ENCODE measurements around the gene CABP4. TPM values are rescaled to one million over a fixed set of nuclear protein-coding genes. Genes with fewer than 3 reads are reported as not detected.

Gene CABP4
- total RNA-seq, 1 experiment from 2014 or later = not detected

DNA sequence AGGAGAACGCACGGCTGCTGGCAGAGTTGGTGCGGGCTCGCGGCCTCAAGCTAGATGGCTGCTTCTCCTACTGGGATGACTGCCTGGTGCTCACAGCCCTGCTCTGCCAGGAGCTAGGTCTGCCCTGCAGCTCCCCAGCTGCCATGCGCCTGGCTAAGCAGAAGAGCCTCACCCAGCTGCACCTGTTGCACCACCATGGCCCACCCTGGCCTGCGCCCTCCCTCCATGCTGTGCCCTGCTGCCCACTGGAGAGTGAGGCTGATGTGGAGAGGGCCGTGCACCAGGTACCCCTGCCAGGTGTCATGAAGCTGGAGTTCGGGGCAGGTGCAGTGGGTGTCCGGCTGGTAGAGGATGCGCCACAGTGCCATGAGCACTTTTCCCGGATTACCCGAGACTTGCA is 31.7 kb upstream of the CABP4 start:
- DNase-seq (ENCODE audit: low read depth, low spot score) (no peak), ATAC-seq (no peak)
- Histone ChIP-seq H3K27me3 (ENCODE audit: insufficient read depth, low read length) (no peaks in the 10 kb centered on the region), H3K27ac (ENCODE audit: low read depth, low read length) (no peak overlapping the region), H3K9me2 (ENCODE audit: insufficient read depth) (no peaks in the 10 kb centered on the region), H3K4me1 (ENCODE audit: control insufficient read depth in 1 of 2, insufficient read depth in 2 of 2, low read length in 2 of 2) (peaks cover 11 to 29% of the 10 kb centered on the region in 2 experiments; a peak in 3 of 4 replicates), H2AFZ (ENCODE audit: low read depth, low read length, poor library complexity, severe bottlenecking) (no peak overlapping the region), H3K9ac (ENCODE audit: low read length) (no peak overlapping the region), H3K36me3 (ENCODE audit: control insufficient read depth in 1 of 2, insufficient read depth in 2 of 2, low read length in 2 of 2) (no peaks in the 10 kb centered on the region), H3K4me3 (replicated peaks in 1 of 2; ENCODE audit: low read depth in 1 of 2, low read length in 2 of 2) (no peak overlapping the region), H4K20me1 (ENCODE audit: insufficient read depth) (no peaks in the 10 kb centered on the region), H3K79me2 (ENCODE audit: insufficient read depth, low read length) (peaks cover 2% of the 10 kb centered on the region), H3K9me3 (ENCODE audit: control insufficient read depth in 1 of 2, insufficient read depth in 1 of 2, low read depth in 1 of 2, low read length in 2 of 2) (no peaks in the 10 kb centered on the region), H3K4me2 (ENCODE audit: low read length) (no peak overlapping the region)
- TF ChIP-seq FOSL1 (IDR thresholded peaks at IDR 0.05; ENCODE audit: low read depth) = no peak
- TF ChIP-seq SRF (IDR thresholded peaks at IDR 0.05; ENCODE audit: low read depth) = no peak
- TF ChIP-seq EGR1 (IDR thresholded peaks at IDR 0.05; ENCODE audit: low read depth) = no peak
- TF ChIP-seq CEBPB (IDR thresholded peaks at IDR 0.05; ENCODE audit: low read depth) = no peak
- TF ChIP-seq ATF3 (IDR thresholded peaks at IDR 0.05) = no peak
- TF ChIP-seq SIN3A (IDR thresholded peaks at IDR 0.05; ENCODE audit: low read depth) = no peak
- TF ChIP-seq, protein P1, sequence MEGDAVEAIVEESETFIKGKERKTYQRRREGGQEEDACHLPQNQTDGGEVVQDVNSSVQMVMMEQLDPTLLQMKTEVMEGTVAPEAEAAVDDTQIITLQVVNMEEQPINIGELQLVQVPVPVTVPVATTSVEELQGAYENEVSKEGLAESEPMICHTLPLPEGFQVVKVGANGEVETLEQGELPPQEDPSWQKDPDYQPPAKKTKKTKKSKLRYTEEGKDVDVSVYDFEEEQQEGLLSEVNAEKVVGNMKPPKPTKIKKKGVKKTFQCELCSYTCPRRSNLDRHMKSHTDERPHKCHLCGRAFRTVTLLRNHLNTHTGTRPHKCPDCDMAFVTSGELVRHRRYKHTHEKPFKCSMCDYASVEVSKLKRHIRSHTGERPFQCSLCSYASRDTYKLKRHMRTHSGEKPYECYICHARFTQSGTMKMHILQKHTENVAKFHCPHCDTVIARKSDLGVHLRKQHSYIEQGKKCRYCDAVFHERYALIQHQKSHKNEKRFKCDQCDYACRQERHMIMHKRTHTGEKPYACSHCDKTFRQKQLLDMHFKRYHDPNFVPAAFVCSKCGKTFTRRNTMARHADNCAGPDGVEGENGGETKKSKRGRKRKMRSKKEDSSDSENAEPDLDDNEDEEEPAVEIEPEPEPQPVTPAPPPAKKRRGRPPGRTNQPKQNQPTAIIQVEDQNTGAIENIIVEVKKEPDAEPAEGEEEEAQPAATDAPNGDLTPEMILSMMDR (IDR thresholded peaks at IDR 0.05 in 2 of 3, conservative IDR thresholded peaks at IDR 0.05 in 1 of 3; ENCODE audit: borderline replicate concordance in 1 of 3, insufficient read depth in 1 of 3, low read depth in 2 of 3, low read length in 2 of 3) = no peak
- TF ChIP-seq, protein P2, sequence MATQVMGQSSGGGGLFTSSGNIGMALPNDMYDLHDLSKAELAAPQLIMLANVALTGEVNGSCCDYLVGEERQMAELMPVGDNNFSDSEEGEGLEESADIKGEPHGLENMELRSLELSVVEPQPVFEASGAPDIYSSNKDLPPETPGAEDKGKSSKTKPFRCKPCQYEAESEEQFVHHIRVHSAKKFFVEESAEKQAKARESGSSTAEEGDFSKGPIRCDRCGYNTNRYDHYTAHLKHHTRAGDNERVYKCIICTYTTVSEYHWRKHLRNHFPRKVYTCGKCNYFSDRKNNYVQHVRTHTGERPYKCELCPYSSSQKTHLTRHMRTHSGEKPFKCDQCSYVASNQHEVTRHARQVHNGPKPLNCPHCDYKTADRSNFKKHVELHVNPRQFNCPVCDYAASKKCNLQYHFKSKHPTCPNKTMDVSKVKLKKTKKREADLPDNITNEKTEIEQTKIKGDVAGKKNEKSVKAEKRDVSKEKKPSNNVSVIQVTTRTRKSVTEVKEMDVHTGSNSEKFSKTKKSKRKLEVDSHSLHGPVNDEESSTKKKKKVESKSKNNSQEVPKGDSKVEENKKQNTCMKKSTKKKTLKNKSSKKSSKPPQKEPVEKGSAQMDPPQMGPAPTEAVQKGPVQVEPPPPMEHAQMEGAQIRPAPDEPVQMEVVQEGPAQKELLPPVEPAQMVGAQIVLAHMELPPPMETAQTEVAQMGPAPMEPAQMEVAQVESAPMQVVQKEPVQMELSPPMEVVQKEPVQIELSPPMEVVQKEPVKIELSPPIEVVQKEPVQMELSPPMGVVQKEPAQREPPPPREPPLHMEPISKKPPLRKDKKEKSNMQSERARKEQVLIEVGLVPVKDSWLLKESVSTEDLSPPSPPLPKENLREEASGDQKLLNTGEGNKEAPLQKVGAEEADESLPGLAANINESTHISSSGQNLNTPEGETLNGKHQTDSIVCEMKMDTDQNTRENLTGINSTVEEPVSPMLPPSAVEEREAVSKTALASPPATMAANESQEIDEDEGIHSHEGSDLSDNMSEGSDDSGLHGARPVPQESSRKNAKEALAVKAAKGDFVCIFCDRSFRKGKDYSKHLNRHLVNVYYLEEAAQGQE (IDR thresholded peaks at IDR 0.05; ENCODE audit: low read depth) = no peak
- TF ChIP-seq ZNF274 (IDR thresholded peaks at IDR 0.05; ENCODE audit: low read depth, low read length) = no peak
- no peak for TF ChIP-seq POLR2A (IDR thresholded peaks at IDR 0.05; ENCODE audit: borderline replicate concordance, extremely low read depth, insufficient read depth, insufficient read length)
- no peak for TF ChIP-seq JUND (IDR thresholded peaks at IDR 0.05)
- no peak for TF ChIP-seq TCF7L2 (IDR thresholded peaks at IDR 0.05; ENCODE audit: borderline replicate concordance, extremely low read depth, insufficient read depth, insufficient read length)
- TF ChIP-seq EZH2phosphoT487 (IDR thresholded peaks at IDR 0.05; ENCODE audit: borderline replicate concordance) = no peak
- TF ChIP-seq YY1 (IDR thresholded peaks at IDR 0.05; ENCODE audit: extremely low read depth, insufficient replicate concordance, low read depth, low read length) = no peak
- TF ChIP-seq, protein P3, sequence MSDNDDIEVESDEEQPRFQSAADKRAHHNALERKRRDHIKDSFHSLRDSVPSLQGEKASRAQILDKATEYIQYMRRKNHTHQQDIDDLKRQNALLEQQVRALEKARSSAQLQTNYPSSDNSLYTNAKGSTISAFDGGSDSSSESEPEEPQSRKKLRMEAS (IDR thresholded peaks at IDR 0.05) = no peak
- no peak for TF ChIP-seq POLR2AphosphoS5 (IDR thresholded peaks at IDR 0.05; ENCODE audit: low read depth, low read length)
- no peak for TF ChIP-seq SP1 (IDR thresholded peaks at IDR 0.05; ENCODE audit: low read depth)
- TF ChIP-seq EZH2 (IDR thresholded peaks at IDR 0.05) = no peak
- ChIA-PET CTCF (no interaction called here), POLR2A (interaction anchor here (1.2 kb wide), 1 partner anchor 22 kb away, joined by 3 read pairs; the partner anchor contains the start of gene PPP1CA), RAD21 (ENCODE audit: low non-redundant PET in 1 of 2, low total read pairs in 2 of 2, uncharacterized antibody in 2 of 2, unreplicated experiment in 2 of 2) (no interaction called here)
- intact Hi-C loops (cut with micrococcal nuclease) = no loop called here
- no TSS peak for BruUV-seq (replicated peaks)

Data from HCT116 (cell line).